WTC11 (cell line): Measurements from ENCODE around the gene PDE8B. TPM values are rescaled to one million over a fixed set of nuclear protein-coding genes. Genes with fewer than 3 reads are reported as not detected.

Experiments
- ATAC-seq: fragments of 200-7000 bp; cut with Tn5 transposase; 2 replicates; pipeline ENCODE4 v1.10.0; 2021; ENCODE audit warnings: mild to moderate bottlenecking, moderate library complexity
- CTCF ChIA-PET: fragments of 300-600 bp; sonication (Branson Sonifier 250); formaldehyde crosslinking; loops from one replicate; lab custom pipeline; 2021; ENCODE audit warnings: antibody characterized with exemption; lab: Charles Lee
- POLR2A ChIA-PET: fragments of 350-600 bp; sonication (Branson Sonifier 250); formaldehyde crosslinking; loops from one replicate; lab custom pipeline; 2021; ENCODE audit warnings: antibody characterized with exemption; lab: Charles Lee
- DNase-seq: peaks from one replicate; pipeline ENCODE4 v3.0.0; 2021; ENCODE audit warnings: low spot score
- H3K27ac Mint-ChIP-seq: 2 replicates; pipeline ENCODE4 v1.8.0; 2021; ENCODE audit warnings: mixed read lengths
- H3K27me3 Mint-ChIP-seq: 2 replicates; pipeline ENCODE4 v1.8.0; 2021; ENCODE audit warnings: low read depth, mild to moderate bottlenecking, moderate library complexity, mixed read lengths
- H3K36me3 Mint-ChIP-seq: 2 replicates; pipeline ENCODE4 v1.8.0; 2021; ENCODE audit warnings: mixed read lengths
- H3K4me1 Mint-ChIP-seq: 2 replicates; pipeline ENCODE4 v1.8.0; 2022; ENCODE audit warnings: mixed read lengths
- H3K4me3 Mint-ChIP-seq: 2 replicates; pipeline ENCODE4 v1.8.0; 2021; ENCODE audit warnings: mild to moderate bottlenecking, moderate library complexity, mixed read lengths
- H3K9me3 Mint-ChIP-seq: 2 replicates; pipeline ENCODE4 v1.8.0; 2021; ENCODE audit warnings: mixed read lengths
- AFF4 ChIP-seq: sonication (generic); formaldehyde crosslinking; IDR thresholded peaks from 2 replicates; pipeline ENCODE4 v1.8.1; 2023; ENCODE audit warnings: mild to moderate bottlenecking, missing genetic modification reagents, borderline replicate concordance
- ATF1 ChIP-seq: sonication (generic); formaldehyde crosslinking; IDR thresholded peaks from 2 replicates; pipeline ENCODE4 v1.8.1; 2023; ENCODE audit warnings: mild to moderate bottlenecking, moderate library complexity, missing genetic modification reagents
- CBFB ChIP-seq: sonication (generic); formaldehyde crosslinking; IDR thresholded peaks from 2 replicates; pipeline ENCODE4 v1.8.1; 2022; ENCODE audit warnings: mild to moderate bottlenecking, low read depth, missing genetic modification reagents
- CREB1 ChIP-seq: sonication (generic); formaldehyde crosslinking; IDR thresholded peaks from 2 replicates; pipeline ENCODE4 v1.8.0; 2023; ENCODE audit warnings: mild to moderate bottlenecking, missing genetic modification reagents
- CTCF ChIP-seq: fragments of 200-600 bp; IDR thresholded peaks from 2 replicates; pipeline ENCODE4 v1.8.0; 2022; ENCODE audit warnings: antibody characterized with exemption
- E2F5 ChIP-seq: sonication (generic); formaldehyde crosslinking; IDR thresholded peaks from 2 replicates; pipeline ENCODE4 v1.8.1; 2022; ENCODE audit warnings: mild to moderate bottlenecking, moderate library complexity, missing genetic modification reagents
- ERG ChIP-seq: fragments of 250-450 bp; sonication (Bioruptor Pico); IDR thresholded peaks from 2 replicates; pipeline ENCODE4 v1.8.0; 2021; ENCODE audit warnings: mild to moderate bottlenecking
- ESRRA ChIP-seq: sonication (generic); formaldehyde crosslinking; IDR thresholded peaks from 2 replicates; pipeline ENCODE4 v1.8.1; 2022; ENCODE audit warnings: mild to moderate bottlenecking, missing genetic modification reagents, borderline replicate concordance
- FOXP1 ChIP-seq: sonication (generic); formaldehyde crosslinking; IDR thresholded peaks from 2 replicates; pipeline ENCODE4 v1.8.0; 2022; ENCODE audit warnings: missing genetic modification reagents, mild to moderate bottlenecking, moderate library complexity, borderline replicate concordance
- GRHL2 ChIP-seq: fragments of 250-450 bp; sonication (Bioruptor Pico); IDR thresholded peaks from 2 replicates; pipeline ENCODE4 v1.8.0; 2022; ENCODE audit warnings: mild to moderate bottlenecking, moderate library complexity; ENCODE audit not compliant: insufficient replicate concordance, severe bottlenecking
- HMGXB4 ChIP-seq: sonication (generic); formaldehyde crosslinking; IDR thresholded peaks from 2 replicates; pipeline ENCODE4 v1.8.1; 2023; ENCODE audit warnings: mild to moderate bottlenecking, moderate library complexity, missing genetic modification reagents
- JUN ChIP-seq: sonication (generic); formaldehyde crosslinking; IDR thresholded peaks from 2 replicates; pipeline ENCODE4 v1.8.0; 2023; ENCODE audit warnings: mild to moderate bottlenecking, missing genetic modification reagents
- NFE2L1 ChIP-seq: sonication (generic); formaldehyde crosslinking; IDR thresholded peaks from 2 replicates; pipeline ENCODE4 v1.8.1; 2023; ENCODE audit warnings: missing genetic modification reagents
- RELA ChIP-seq: sonication (generic); formaldehyde crosslinking; IDR thresholded peaks from 2 replicates; pipeline ENCODE4 v1.8.1; 2022; ENCODE audit warnings: missing genetic modification reagents, mild to moderate bottlenecking, borderline replicate concordance
- SMAD3 ChIP-seq: sonication (generic); formaldehyde crosslinking; IDR thresholded peaks from 2 replicates; pipeline ENCODE4 v1.8.0; 2022; ENCODE audit warnings: missing genetic modification reagents, mild to moderate bottlenecking, borderline replicate concordance
- SP1 ChIP-seq: sonication (generic); formaldehyde crosslinking; conservative IDR thresholded peaks from 2 replicates; pipeline ENCODE4 v1.8.1; 2022; ENCODE audit warnings: missing genetic modification reagents
- TP53 ChIP-seq: sonication (generic); formaldehyde crosslinking; IDR thresholded peaks from 2 replicates; pipeline ENCODE4 v1.8.1; 2023; ENCODE audit warnings: mild to moderate bottlenecking, missing genetic modification reagents
- USF2 ChIP-seq: sonication (generic); formaldehyde crosslinking; IDR thresholded peaks from 2 replicates; pipeline ENCODE4 v1.8.1; 2023; ENCODE audit warnings: mild to moderate bottlenecking, missing genetic modification reagents, moderate library complexity
- ZNF121 ChIP-seq: sonication (generic); formaldehyde crosslinking; IDR thresholded peaks from 2 replicates; pipeline ENCODE4 v1.8.0; 2023; ENCODE audit warnings: missing genetic modification reagents
- ZNF512 ChIP-seq: sonication (generic); formaldehyde crosslinking; IDR thresholded peaks from 2 replicates; pipeline ENCODE4 v1.8.1; 2022; ENCODE audit warnings: missing genetic modification reagents, borderline replicate concordance
- total RNA-seq: library from RNA; stranded (reverse); gene quantifications from 3 replicates; pipeline ENCODE4 v1.2.3, GENCODE V29; 2021

Gene PDE8B
- total RNA-seq, 1 experiment from 2014 or later: 0.31 TPM

GRCh38 chr5:77168879-77169244, 41.6 kb upstream of the PDE8B start:
- POLR2A ChIA-PET: no interaction called here

More at GRCh38 chr5:77168879-77169244, 41.6 kb upstream of the PDE8B start:
- no peak overlapping the region for H3K4me3 Mint-ChIP-seq
- TF ChIP-seq TP53 (CRISPR knock-in tag) (no peak), CBFB (CRISPR knock-in tag) (no peak), ATF1 (CRISPR knock-in tag) (no peak), E2F5 (no peak), SP1 (no peak), AFF4 (CRISPR knock-in tag) (no peak), NFE2L1 (CRISPR knock-in tag) (no peak), ZNF512 (no peak), FOXP1 (CRISPR knock-in tag) (no peak), ESRRA (CRISPR knock-in tag) (no peak), HMGXB4 (CRISPR knock-in tag) (no peak), ZNF121 (no peak), SMAD3 (CRISPR knock-in tag) (no peak), CTCF (no peak), RELA (CRISPR knock-in tag) (no peak), ERG (no peak), GRHL2 (CRISPR knock-in tag) (no peak), CREB1 (no peak), JUN (CRISPR knock-in tag) (no peak), USF2 (CRISPR knock-in tag) (no peak)
- H3K36me3 Mint-ChIP-seq: no peaks in the 10 kb centered on the region
- H3K27me3 Mint-ChIP-seq: no peaks in the 10 kb centered on the region
- DNase-seq: no peak
- no peaks in the 10 kb centered on the region; the same call in 1 of the 2 replicates for H3K4me1 Mint-ChIP-seq
- CTCF ChIA-PET: interaction anchor here (1.0 kb wide), 1 partner anchor 39 kb away, joined by 3 read pairs; no protein-coding TSS in a partner anchor
- H3K9me3 Mint-ChIP-seq: no peaks in the 10 kb centered on the region
- H3K27ac Mint-ChIP-seq: no peak overlapping the region
- ATAC-seq: no peak
